LNCaP clone FGC (cell line): ENCODE measurements around the gene ZNF440.
"Not testable (repeated sequence)": the region's sequence is repeated elsewhere in the genome, so short reads cannot be mapped to it uniquely, and the experiment has no call there.

Experiments used
- DNase-seq: peaks from one replicate; pipeline ENCODE4 v3.0.0-alpha.2; 2011; ENCODE audit warnings: low read depth
- H3K4me3 ChIP-seq: 2 replicates; pipeline ENCODE4 v1.5.1; 2011; ENCODE audit warnings: mild to moderate bottlenecking, low read depth, low read length, control low read depth
- CTCF ChIP-seq: IDR thresholded peaks from 2 replicates; pipeline ENCODE4 v1.5.1; 2012; ENCODE audit warnings: mild to moderate bottlenecking; ENCODE audit not compliant: control insufficient read depth, insufficient read depth; ENCODE audit errors: extremely low read depth

The ZNF440 gene

GRCh38 chr19:11814029-11814699 lies at the start of gene ZNF440:
ZNF440 (plus strand) TSS chr19:11814273; CDS start chr19:11814448, 175 bp downstream.
- H3K4me3 ChIP-seq = peak within 1 kb of the TSS; percentile 87
- DNase-seq = peak; percentile 89
- no peak for TF ChIP-seq CTCF

- DNase-seq = peak; percentile 90
- peak within 1 kb of the TSS; percentile 87 for H3K4me3 ChIP-seq
- no peak for TF ChIP-seq CTCF
Measured at GRCh38 chr19:11766597-11767591, 47.2 kb upstream of the ZNF440 start, which contains the start of gene ZNF441. ZNF441 (plus strand) TSS chr19:11767000; CDS start chr19:11767194, 194 bp downstream.

GRCh38 chr19:11767633-11768133 lies 46.4 kb upstream of the ZNF440 start:
- peak overlapping the region; percentile 87 for H3K4me3 ChIP-seq
- TF ChIP-seq CTCF = no peak
- DNase-seq = no peak

- no peak for TF ChIP-seq CTCF
- H3K4me3 ChIP-seq = no peak overlapping the region
- no peak for DNase-seq
Measured at GRCh38 chr19:11769995-11770394, 44.1 kb upstream of the ZNF440 start.

- DNase-seq = not testable (repeated sequence)
Measured at GRCh38 chr19:11771520-11771919, 42.6 kb upstream of the ZNF440 start.

GRCh38 chr19:11776669-11777068 lies 37.4 kb upstream of the ZNF440 start:
- not testable (repeated sequence) for H3K4me3 ChIP-seq, DNase-seq

More at GRCh38 chr19:11771520-11771919, 42.6 kb upstream of the ZNF440 start:
- H3K4me3 ChIP-seq = not testable (repeated sequence)

GRCh38 chr19:11780431-11781020 lies 33.5 kb upstream of the ZNF440 start:
- no peak overlapping the region for H3K4me3 ChIP-seq
- no peak for DNase-seq
- TF ChIP-seq CTCF = no peak
